Measurements from ENCODE around the gene LCP1.
"Not testable (repeated sequence)": the region's sequence is repeated elsewhere in the genome, so short reads cannot be mapped to it uniquely, and the experiment has no call there.

Gene LCP1

GRCh38 chr13:46170268-46170667 is 11.7 kb downstream of the LCP1 start:
- Histone ChIP-seq H3K4me1 (ENCODE audit: control insufficient read depth, insufficient read depth, low read length) (no peaks in the 10 kb centered on the region), H3K36me3 (ENCODE audit: control insufficient read depth in 2 of 2, insufficient read depth in 2 of 2, low read length in 2 of 2) (no peaks in the 10 kb centered on the region), H3K4me3 (ENCODE audit: low read length in 2 of 2) (no peak overlapping the region), H3K27ac (ENCODE audit: low read length) (no peak overlapping the region), H3K9me3 (ENCODE audit: control insufficient read depth in 2 of 2, low read length in 2 of 2) (no peaks in the 10 kb centered on the region), H3K27me3 (ENCODE audit: control insufficient read depth in 1 of 2, insufficient read depth in 2 of 2, low read length in 2 of 2) (peaks cover 0 to 3% of the 10 kb centered on the region in 2 donors), H3K9ac (ENCODE audit: low read length in 2 of 2) (no peak overlapping the region)

GRCh38 chr13:46169758-46170157 is 12.2 kb downstream of the LCP1 start:
- peaks cover 0 to 3% of the 10 kb centered on the region in 2 donors for H3K27me3 ChIP-seq (ENCODE audit: control insufficient read depth in 1 of 2, insufficient read depth in 2 of 2, low read length in 2 of 2)
- no peak overlapping the region for H3K9ac ChIP-seq (ENCODE audit: low read length in 2 of 2)
- H3K27ac ChIP-seq (ENCODE audit: low read length) = no peak overlapping the region
- no peaks in the 10 kb centered on the region for H3K36me3 ChIP-seq (ENCODE audit: control insufficient read depth in 2 of 2, insufficient read depth in 2 of 2, low read length in 2 of 2)
- no peaks in the 10 kb centered on the region for H3K4me1 ChIP-seq (ENCODE audit: control insufficient read depth, insufficient read depth, low read length)
- H3K9me3 ChIP-seq (ENCODE audit: control insufficient read depth in 2 of 2, low read length in 2 of 2) = no peaks in the 10 kb centered on the region
- no peak overlapping the region for H3K4me3 ChIP-seq (ENCODE audit: low read length in 2 of 2)

GRCh38 chr13:46168783-46169182 is 13.2 kb downstream of the LCP1 start:
- H3K9ac ChIP-seq (ENCODE audit: low read length in 2 of 2) = no peak overlapping the region
- H3K27me3 ChIP-seq (ENCODE audit: control insufficient read depth in 1 of 2, insufficient read depth in 2 of 2, low read length in 2 of 2) = peaks cover 0 to 3% of the 10 kb centered on the region in 2 donors
- H3K4me3 ChIP-seq (ENCODE audit: low read length in 2 of 2) = no peak overlapping the region
- no peaks in the 10 kb centered on the region for H3K4me1 ChIP-seq (ENCODE audit: control insufficient read depth, insufficient read depth, low read length)
- H3K27ac ChIP-seq (ENCODE audit: low read length) = no peak overlapping the region
- H3K9me3 ChIP-seq (ENCODE audit: control insufficient read depth in 2 of 2, low read length in 2 of 2) = no peaks in the 10 kb centered on the region
- no peaks in the 10 kb centered on the region for H3K36me3 ChIP-seq (ENCODE audit: control insufficient read depth in 2 of 2, insufficient read depth in 2 of 2, low read length in 2 of 2)

- H3K9me3 ChIP-seq (ENCODE audit: control insufficient read depth in 2 of 2, low read length in 2 of 2) = no peaks in the 10 kb centered on the region
- no peaks in the 10 kb centered on the region for H3K36me3 ChIP-seq (ENCODE audit: control insufficient read depth in 2 of 2, insufficient read depth in 2 of 2, low read length in 2 of 2)
- no peak overlapping the region for H3K27ac ChIP-seq (ENCODE audit: low read length)
- H3K4me1 ChIP-seq (ENCODE audit: control insufficient read depth, insufficient read depth, low read length) = no peaks in the 10 kb centered on the region
- H3K27me3 ChIP-seq (ENCODE audit: control insufficient read depth in 1 of 2, insufficient read depth in 2 of 2, low read length in 2 of 2) = peaks cover 0 to 3% of the 10 kb centered on the region in 2 donors
- no peak overlapping the region for H3K9ac ChIP-seq (ENCODE audit: low read length in 2 of 2)
- H3K4me3 ChIP-seq (ENCODE audit: low read length in 2 of 2) = no peak overlapping the region
Observed at GRCh38 chr13:46168341-46168740, 13.6 kb downstream of the LCP1 start.

GRCh38 chr13:46166947-46167610 is 14.9 kb downstream of the LCP1 start:
- H3K4me1 ChIP-seq (ENCODE audit: control insufficient read depth, insufficient read depth, low read length) = no peaks in the 10 kb centered on the region
- no peaks in the 10 kb centered on the region for H3K9me3 ChIP-seq (ENCODE audit: control insufficient read depth in 2 of 2, low read length in 2 of 2)
- H3K9ac ChIP-seq (ENCODE audit: low read length in 2 of 2) = no peak overlapping the region
- no peak overlapping the region for H3K27ac ChIP-seq (ENCODE audit: low read length)
- H3K27me3 ChIP-seq (ENCODE audit: control insufficient read depth in 1 of 2, insufficient read depth in 2 of 2, low read length in 2 of 2) = peaks cover 0 to 3% of the 10 kb centered on the region in 2 donors
- no peak overlapping the region for H3K4me3 ChIP-seq (ENCODE audit: low read length in 2 of 2)
- no peaks in the 10 kb centered on the region for H3K36me3 ChIP-seq (ENCODE audit: control insufficient read depth in 2 of 2, insufficient read depth in 2 of 2, low read length in 2 of 2)

GRCh38 chr13:46166224-46166584 is 15.8 kb downstream of the LCP1 start:
- H3K4me1 ChIP-seq (ENCODE audit: control insufficient read depth, insufficient read depth, low read length) = no peaks in the 10 kb centered on the region

GRCh38 chr13:46165485-46166223 is 16.3 kb downstream of the LCP1 start:
- no peaks in the 10 kb centered on the region for H3K9me3 ChIP-seq (ENCODE audit: control insufficient read depth in 2 of 2, low read length in 2 of 2)
- H3K27me3 ChIP-seq (ENCODE audit: control insufficient read depth in 1 of 2, insufficient read depth in 2 of 2, low read length in 2 of 2) = peaks cover 0 to 3% of the 10 kb centered on the region in 2 donors
- H3K27ac ChIP-seq (ENCODE audit: low read length) = no peak overlapping the region
- H3K9ac ChIP-seq (ENCODE audit: low read length in 2 of 2) = no peak overlapping the region
- no peaks in the 10 kb centered on the region for H3K36me3 ChIP-seq (ENCODE audit: control insufficient read depth in 2 of 2, insufficient read depth in 2 of 2, low read length in 2 of 2)
- H3K4me3 ChIP-seq (ENCODE audit: low read length in 2 of 2) = no peak overlapping the region
- H3K4me1 ChIP-seq (ENCODE audit: control insufficient read depth, insufficient read depth, low read length) = no peaks in the 10 kb centered on the region

More at GRCh38 chr13:46166224-46166584, 15.8 kb downstream of the LCP1 start:
- H3K4me3 ChIP-seq (ENCODE audit: low read length in 2 of 2) = no peak overlapping the region
- no peak overlapping the region for H3K27ac ChIP-seq (ENCODE audit: low read length)
- H3K27me3 ChIP-seq (ENCODE audit: control insufficient read depth in 1 of 2, insufficient read depth in 2 of 2, low read length in 2 of 2) = peaks cover 0 to 3% of the 10 kb centered on the region in 2 donors
- no peak overlapping the region for H3K9ac ChIP-seq (ENCODE audit: low read length in 2 of 2)
- H3K36me3 ChIP-seq (ENCODE audit: control insufficient read depth in 2 of 2, insufficient read depth in 2 of 2, low read length in 2 of 2) = no peaks in the 10 kb centered on the region
- no peaks in the 10 kb centered on the region for H3K9me3 ChIP-seq (ENCODE audit: control insufficient read depth in 2 of 2, low read length in 2 of 2)

GRCh38 chr13:46164661-46165060 is 17.3 kb downstream of the LCP1 start:
- Histone ChIP-seq H3K9ac (ENCODE audit: low read length in 2 of 2) (no peak overlapping the region), H3K27ac (ENCODE audit: low read length) (no peak overlapping the region), H3K36me3 (ENCODE audit: control insufficient read depth in 2 of 2, insufficient read depth in 2 of 2, low read length in 2 of 2) (no peaks in the 10 kb centered on the region), H3K9me3 (ENCODE audit: control insufficient read depth in 2 of 2, low read length in 2 of 2) (no peaks in the 10 kb centered on the region), H3K27me3 (ENCODE audit: control insufficient read depth in 1 of 2, insufficient read depth in 2 of 2, low read length in 2 of 2) (peaks cover 0 to 3% of the 10 kb centered on the region in 2 donors), H3K4me3 (ENCODE audit: low read length in 2 of 2) (no peak overlapping the region), H3K4me1 (ENCODE audit: control insufficient read depth, insufficient read depth, low read length) (no peaks in the 10 kb centered on the region)

- H3K9me3 ChIP-seq (ENCODE audit: control insufficient read depth in 2 of 2, low read length in 2 of 2); H3K36me3 ChIP-seq (ENCODE audit: control insufficient read depth in 2 of 2, insufficient read depth in 2 of 2, low read length in 2 of 2); H3K27ac ChIP-seq (ENCODE audit: low read length); H3K9ac ChIP-seq (ENCODE audit: low read length in 2 of 2); H3K27me3 ChIP-seq (ENCODE audit: control insufficient read depth in 1 of 2, insufficient read depth in 2 of 2, low read length in 2 of 2); H3K4me1 ChIP-seq (ENCODE audit: control insufficient read depth, insufficient read depth, low read length); H3K4me3 ChIP-seq (ENCODE audit: low read length in 2 of 2): not testable (repeated sequence)
Observed at GRCh38 chr13:46162741-46163140, 19.2 kb downstream of the LCP1 start.

GRCh38 chr13:46160471-46161066 is 21.4 kb downstream of the LCP1 start:
- Histone ChIP-seq H3K36me3 (ENCODE audit: control insufficient read depth in 2 of 2, insufficient read depth in 2 of 2, low read length in 2 of 2) (no peaks in the 10 kb centered on the region), H3K27me3 (ENCODE audit: control insufficient read depth in 1 of 2, insufficient read depth in 2 of 2, low read length in 2 of 2) (no peaks in the 10 kb centered on the region), H3K27ac (ENCODE audit: low read length) (no peak overlapping the region), H3K9ac (ENCODE audit: low read length in 2 of 2) (no peak overlapping the region), H3K4me3 (ENCODE audit: low read length in 2 of 2) (no peak overlapping the region), H3K9me3 (ENCODE audit: control insufficient read depth in 2 of 2, low read length in 2 of 2) (no peaks in the 10 kb centered on the region), H3K4me1 (ENCODE audit: control insufficient read depth, insufficient read depth, low read length) (no peaks in the 10 kb centered on the region)

GRCh38 chr13:46160065-46160464 is 21.9 kb downstream of the LCP1 start:
- Histone ChIP-seq H3K27ac (ENCODE audit: low read length) (no peak overlapping the region), H3K4me1 (ENCODE audit: control insufficient read depth, insufficient read depth, low read length) (no peaks in the 10 kb centered on the region), H3K4me3 (ENCODE audit: low read length in 2 of 2) (no peak overlapping the region)

More at GRCh38 chr13:46160065-46160464, 21.9 kb downstream of the LCP1 start:
- Histone ChIP-seq H3K9ac (ENCODE audit: low read length in 2 of 2) (no peak overlapping the region), H3K36me3 (ENCODE audit: control insufficient read depth in 2 of 2, insufficient read depth in 2 of 2, low read length in 2 of 2) (no peaks in the 10 kb centered on the region), H3K9me3 (ENCODE audit: control insufficient read depth in 2 of 2, low read length in 2 of 2) (no peaks in the 10 kb centered on the region), H3K27me3 (ENCODE audit: control insufficient read depth in 1 of 2, insufficient read depth in 2 of 2, low read length in 2 of 2) (no peaks in the 10 kb centered on the region)

Data from stomach smooth muscle (tissue), 2 donors.